Esophagus squamous epithelium (tissue), 5 donors: ENCODE measurements around the gene RALGPS1. TPM values are rescaled to one million over a fixed set of nuclear protein-coding genes. Genes with fewer than 3 reads are reported as not detected.

Source experiments
- DNase-seq: peaks from one replicate; lab custom pipeline; 2025; lab: John Stamatoyannopoulos, UW
- H3K27ac ChIP-seq, 4 donors: fragments of 200-600 bp; sonication (generic); one replicate each; pipeline ENCODE4 v1.5.1; 2016 to 2019; ENCODE audit warnings: mild to moderate bottlenecking in 1 of 4
- H3K27me3 ChIP-seq, 4 donors: fragments of 200-600 bp; sonication (generic); 1 replicate in 3 of 4; 2 replicates in 1 of 4; pipeline versions ENCODE4 v1.5.1 to v1.6.0; 2017 to 2021; ENCODE audit warnings: antibody characterized with exemption in 1 of 4
- H3K36me3 ChIP-seq, 3 donors: fragments of 200-600 bp; sonication (generic); one replicate each; pipeline ENCODE4 v1.5.1; 2016 to 2019
- H3K4me1 ChIP-seq, 3 donors: fragments of 200-600 bp; sonication (generic); one replicate each; pipeline ENCODE4 v1.5.1; 2017 to 2019
- H3K4me3 ChIP-seq, 4 donors: fragments of 200-600 bp; sonication (generic); 1 replicate in 3 of 4; 2 replicates in 1 of 4; pipeline ENCODE4 v1.5.1; 2016 to 2019; ENCODE audit warnings: mild to moderate bottlenecking in 2 of 4, moderate library complexity in 1 of 4
- H3K9me3 ChIP-seq, 3 donors: fragments of 200-600 bp; sonication (generic); one replicate each; pipeline ENCODE4 v1.5.1; 2016 to 2019
- CTCF ChIP-seq, 6 experiments: fragments of 450-650 bp in 4 of 6; fragments of 200-600 bp in 2 of 6; sonication (generic) in 2 of 6; IDR thresholded peaks; one replicate each; pipeline ENCODE4 v1.5.1; 2016 to 2019; ENCODE audit warnings: antibody characterized with exemption in 6 of 6, mild to moderate bottlenecking in 4 of 6, moderate library complexity in 4 of 6
- POLR2A ChIP-seq, 4 donors: fragments of 450-650 bp; IDR thresholded peaks; one replicate each; pipeline ENCODE4 v1.6.1; 2017; ENCODE audit warnings: antibody characterized with exemption in 4 of 4, mild to moderate bottlenecking in 4 of 4, moderate library complexity in 3 of 4
- WGBS, 2 donors: methylation state at CpG; one replicate each; pipeline ENCODE4 v1.1.5; 2018; 5-methylcytosine and 5-hydroxymethylcytosine counted together
- intact Hi-C: fragments of 100-400 bp; cut with DNase I; formaldehyde crosslinking; loops from one replicate; pipeline ENCODE4 v1.15.0; 2022
- total RNA-seq, 4 donors: library from RNA; depleted of rRNA; stranded (reverse); fragments of >200 nt; gene quantifications; one replicate each; pipeline ENCODE4 v1.1.0, GENCODE V29; 2016
- donor health status: DM: yes; HTN: yes; CAD: no.

The RALGPS1 gene
- total RNA-seq, 4 donors from 2014 or later: 3.0 to 16.4 (median 10.6) TPM

- H3K36me3 ChIP-seq: peaks cover 0 to 38% (median 0%) of the 10 kb centered on the region in 3 donors
Observed at GRCh38 chr9:127086771-127087170, 172.2 kb downstream of the RALGPS1 start.

GRCh38 chr9:127087411-127087810, 172.8 kb downstream of the RALGPS1 start:
- peaks cover 0 to 44% (median 0%) of the 10 kb centered on the region in 3 donors for H3K36me3 ChIP-seq
- peak overlapping the region in 1 of 4 donors; percentile 80 for H3K27ac ChIP-seq
- no peak overlapping the region for H3K4me3 ChIP-seq
- 95% methylated on average over 5 to 6 of the region's 6 CpGs for WGBS, 2 donors
- intact Hi-C loops: no loop called here
- no peak for TF ChIP-seq POLR2A (IDR thresholded peaks at IDR 0.05)
- no peaks in the 10 kb centered on the region for H3K27me3 ChIP-seq
- no peak for DNase-seq
- peaks cover 3 to 26% (median 12%) of the 10 kb centered on the region in 3 donors for H3K4me1 ChIP-seq
- no peaks in the 10 kb centered on the region for H3K9me3 ChIP-seq

More at GRCh38 chr9:127086771-127087170, 172.2 kb downstream of the RALGPS1 start:
- Histone ChIP-seq H3K4me1 (peaks cover 3 to 26% (median 12%) of the 10 kb centered on the region in 3 donors), H3K27ac (no peak overlapping the region), H3K27me3 (no peaks in the 10 kb centered on the region), H3K4me3 (no peak overlapping the region), H3K9me3 (no peaks in the 10 kb centered on the region)
- DNase-seq: no peak
- no peak for TF ChIP-seq POLR2A (IDR thresholded peaks at IDR 0.05)
- WGBS, 2 donors: 92 to 100% methylated on average over 4 of the region's 4 CpGs
- intact Hi-C loops: no loop called here

GRCh38 chr9:127087836-127088235, 173.3 kb downstream of the RALGPS1 start:
- DNase-seq: no peak
- H3K9me3 ChIP-seq: no peaks in the 10 kb centered on the region

GRCh38 chr9:127088724-127089615, 174.4 kb downstream of the RALGPS1 start:
- Histone ChIP-seq H3K9me3 (no peaks in the 10 kb centered on the region), H3K27me3 (no peaks in the 10 kb centered on the region), H3K4me3 (no peak overlapping the region), H3K4me1 (peaks cover 0 to 26% (median 12%) of the 10 kb centered on the region in 3 donors), H3K27ac (peak overlapping the region in 3 of 4 donors; percentile 60 to 81 (median 80)), H3K36me3 (peaks cover 0 to 59% (median 0%) of the 10 kb centered on the region in 3 donors)
- intact Hi-C loops: no loop called here
- TF ChIP-seq CTCF (IDR thresholded peaks at IDR 0.05): no peak
- no peak for TF ChIP-seq POLR2A (IDR thresholded peaks at IDR 0.05)
- no peak for DNase-seq
- 87 to 89% methylated on average over 19 to 21 of the region's 27 CpGs for WGBS, 2 donors

More at GRCh38 chr9:127087836-127088235, 173.3 kb downstream of the RALGPS1 start:
- Histone ChIP-seq H3K36me3 (peaks cover 0 to 48% (median 0%) of the 10 kb centered on the region in 3 donors), H3K27me3 (no peaks in the 10 kb centered on the region), H3K4me3 (no peak overlapping the region), H3K27ac (peak overlapping the region in 1 of 4 donors; percentile 80), H3K4me1 (peaks cover 3 to 26% (median 12%) of the 10 kb centered on the region in 3 donors)
- WGBS, 2 donors: 88 to 94% methylated on average over 8 of the region's 8 CpGs
- no peak for TF ChIP-seq CTCF (IDR thresholded peaks at IDR 0.05)
- TF ChIP-seq POLR2A (IDR thresholded peaks at IDR 0.05): no peak
- intact Hi-C loops: no loop called here

GRCh38 chr9:127089631-127090081, 175.1 kb downstream of the RALGPS1 start:
- Histone ChIP-seq H3K4me3 (no peak overlapping the region), H3K4me1 (peaks cover 0 to 26% (median 12%) of the 10 kb centered on the region in 3 donors), H3K36me3 (peaks cover 0 to 59% (median 0%) of the 10 kb centered on the region in 3 donors), H3K27ac (peak overlapping the region; percentile 39 to 81 (median 80)), H3K27me3 (no peaks in the 10 kb centered on the region), H3K9me3 (no peaks in the 10 kb centered on the region)
- intact Hi-C loops: no loop called here
- 48 to 90% methylated on average over 6 of the region's 6 CpGs for WGBS, 2 donors
- no peak for DNase-seq
- TF ChIP-seq CTCF (IDR thresholded peaks at IDR 0.05) (no peak), POLR2A (IDR thresholded peaks at IDR 0.05) (no peak)
